Fibroblast of the conjunctiva (primary cell): Measurements from ENCODE around the gene STK38L.

Experiments
- DNase-seq: peaks from one replicate; pipeline ENCODE4 v3.0.0-alpha.2; 2010; ENCODE audit warnings: low read depth

Gene STK38L

GRCh38 chr12:27243804-27244688, at the start of gene STK38L:
TSS of gene STK38L (plus strand) at chr12:27244286. CDS start at chr12:27297721, 53,435 bp downstream.
- peak; percentile 94 for DNase-seq

- no peak for DNase-seq
These were observed 49.4 kb upstream of the STK38L start for GRCh38 chr12:27194644-27195043.

- no peak for DNase-seq
These were observed 46.0 kb upstream of the STK38L start for GRCh38 chr12:27198036-27198435.

GRCh38 chr12:27199638-27200300, 44.3 kb upstream of the STK38L start:
- DNase-seq, result no peak

- no peak for DNase-seq
These were observed 42.9 kb upstream of the STK38L start for GRCh38 chr12:27201169-27201568.

- DNase-seq, result no peak
These were observed 37.1 kb upstream of the STK38L start for GRCh38 chr12:27206801-27207502.

- DNase-seq, result no peak
These were observed 36.3 kb upstream of the STK38L start for GRCh38 chr12:27207615-27208413.

GRCh38 chr12:27208414-27208750, 35.7 kb upstream of the STK38L start:
- no peak for DNase-seq

GRCh38 chr12:27209257-27209910, 34.7 kb upstream of the STK38L start:
- no peak for DNase-seq

- DNase-seq, result no peak
These were observed 33.9 kb upstream of the STK38L start for GRCh38 chr12:27210187-27210586.

- no peak for DNase-seq
These were observed 31.2 kb upstream of the STK38L start for GRCh38 chr12:27212861-27213260.

- DNase-seq, result no peak
These were observed 30.8 kb upstream of the STK38L start for GRCh38 chr12:27213304-27213703.

GRCh38 chr12:27213830-27214787, 30.0 kb upstream of the STK38L start:
- DNase-seq, result no peak

- no peak for DNase-seq
These were observed 26.5 kb upstream of the STK38L start for GRCh38 chr12:27217590-27217989.

GRCh38 chr12:27219693-27220054, 24.4 kb upstream of the STK38L start:
- no peak for DNase-seq

GRCh38 chr12:27220055-27220987, 23.8 kb upstream of the STK38L start:
- no peak for DNase-seq

- no peak for DNase-seq
These were observed 23.1 kb upstream of the STK38L start for GRCh38 chr12:27220988-27221345.

- DNase-seq, result no peak
These were observed 22.3 kb upstream of the STK38L start for GRCh38 chr12:27221625-27222387.
